NCI-H1105 treated with DMSO at 0.1 percent for 48 hours (cell line): ENCODE measurements around the gene AOC1.
"Not testable (repeated sequence)": the region's sequence is repeated elsewhere in the genome, so short reads cannot be mapped to it uniquely, and the experiment has no call there.

Experiments
- DNase-seq: peaks from one replicate; lab custom pipeline; 2025; lab: John Stamatoyannopoulos, UW

Gene AOC1

DNA sequence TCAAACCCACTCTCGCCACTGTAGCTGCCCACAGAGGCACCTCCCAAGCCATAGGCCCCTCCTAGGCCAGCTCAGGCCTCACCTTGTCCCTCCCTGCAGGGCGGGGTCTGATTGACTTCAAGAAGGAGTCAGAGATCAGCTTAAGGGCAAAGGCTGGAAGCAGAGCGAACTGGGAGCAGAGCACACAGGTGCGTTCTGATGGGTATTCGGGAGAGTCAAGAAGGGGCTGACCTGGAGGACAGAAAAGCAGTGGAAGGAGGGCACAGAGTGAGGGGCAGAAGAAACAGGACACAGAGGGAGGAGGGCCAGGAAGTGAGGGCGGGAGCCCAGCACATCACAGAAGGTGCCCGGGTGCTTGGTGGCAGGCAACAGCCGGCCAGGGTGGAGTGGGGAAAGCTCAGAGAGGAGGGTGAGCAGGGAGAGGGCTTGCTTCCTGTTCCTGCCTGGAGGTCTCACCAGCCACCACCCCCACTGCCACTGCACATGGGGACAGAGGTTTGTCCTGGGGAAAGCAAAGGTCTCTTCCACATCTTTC is at the start of gene AOC1:
TSS of gene AOC1 (plus strand) at position 147 of the 535 bp plus-strand sequence. CDS start 3,954 bp downstream, outside the sequence.
- DNase-seq, result no peak

- DNase-seq, result no peak
Observed at GRCh38 chr7:150803161-150803860, 49.0 kb upstream of the AOC1 start.

- no peak for DNase-seq
Observed at GRCh38 chr7:150804802-150805201, 47.5 kb upstream of the AOC1 start.

DNA sequence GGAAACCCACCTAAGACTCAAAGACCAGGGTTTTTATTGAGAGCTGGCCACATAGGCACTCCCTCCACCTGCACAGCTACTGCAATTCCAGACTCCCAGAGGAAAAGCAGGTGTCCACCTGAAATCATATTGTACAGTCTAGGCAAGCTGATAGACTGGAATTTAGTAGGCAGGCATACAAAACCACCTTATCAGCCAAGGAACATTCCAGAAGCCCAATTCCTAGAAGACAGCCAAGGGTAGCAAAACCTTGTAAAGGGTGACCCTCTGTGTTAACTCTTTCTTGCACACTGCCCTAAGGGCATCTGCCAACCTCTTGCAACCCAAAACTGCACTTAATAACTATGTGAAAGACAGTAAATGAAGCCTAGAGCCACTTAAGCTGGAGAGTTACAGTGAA is 46.5 kb upstream of the AOC1 start:
- DNase-seq, result no peak

GRCh38 chr7:150806454-150806853 is 45.9 kb upstream of the AOC1 start:
- DNase-seq, result no peak

DNA sequence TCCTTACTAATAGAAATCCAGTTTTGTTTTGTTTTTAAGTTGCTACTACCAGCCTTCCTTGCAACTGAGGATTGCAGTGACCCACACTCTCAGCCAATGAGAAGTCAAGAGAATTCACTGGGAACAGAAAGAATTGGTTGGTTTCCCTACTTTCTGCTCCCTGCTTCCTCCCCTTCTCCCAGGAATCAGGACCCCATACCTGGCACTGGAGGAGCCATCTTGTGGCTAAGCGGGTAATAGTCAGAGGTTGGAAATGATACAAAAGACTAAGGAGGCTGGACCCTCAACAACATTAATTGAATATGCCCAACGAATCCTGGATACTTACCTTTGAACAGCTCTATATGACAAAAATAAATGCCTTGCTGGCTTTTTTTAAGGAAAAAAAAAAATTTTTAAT is 45.5 kb upstream of the AOC1 start:
- no peak for DNase-seq

GRCh38 chr7:150807616-150808438 is 44.5 kb upstream of the AOC1 start:
- DNase-seq, result not testable (repeated sequence)

DNA sequence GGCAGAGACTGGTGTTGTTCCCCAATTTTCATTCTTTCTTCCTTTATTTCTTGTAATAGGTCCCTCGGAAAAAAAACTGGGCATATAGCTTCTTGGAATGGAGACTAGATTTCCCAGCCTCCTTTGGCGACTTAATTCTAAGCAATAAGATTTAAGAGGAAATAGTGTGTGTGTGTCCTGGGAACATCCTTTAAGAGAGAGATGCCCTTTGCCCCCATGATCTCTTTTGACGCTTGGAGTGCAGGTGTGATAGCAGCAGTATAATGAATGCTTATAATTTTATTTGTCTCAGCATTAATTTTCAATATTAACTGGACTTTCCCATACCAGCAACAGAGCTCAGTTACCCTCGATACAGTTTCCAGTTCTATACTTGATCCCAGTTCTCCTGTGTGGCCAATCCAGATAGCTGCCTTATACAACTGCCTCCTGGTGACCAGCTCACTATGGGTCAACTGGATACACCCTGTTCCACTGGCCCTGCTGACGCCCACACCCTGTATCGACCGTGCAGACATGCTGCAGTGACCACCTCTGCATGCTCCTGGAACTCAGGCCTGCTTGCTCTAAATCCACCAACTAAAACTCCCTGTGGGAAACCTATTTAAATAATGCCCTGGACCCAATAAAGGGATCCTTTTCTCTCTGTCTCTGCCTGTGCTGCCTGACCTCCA is 37.9 kb upstream of the AOC1 start:
- no peak for DNase-seq

- no peak for DNase-seq
Observed at GRCh38 chr7:150818971-150819370, 33.3 kb upstream of the AOC1 start.

DNA sequence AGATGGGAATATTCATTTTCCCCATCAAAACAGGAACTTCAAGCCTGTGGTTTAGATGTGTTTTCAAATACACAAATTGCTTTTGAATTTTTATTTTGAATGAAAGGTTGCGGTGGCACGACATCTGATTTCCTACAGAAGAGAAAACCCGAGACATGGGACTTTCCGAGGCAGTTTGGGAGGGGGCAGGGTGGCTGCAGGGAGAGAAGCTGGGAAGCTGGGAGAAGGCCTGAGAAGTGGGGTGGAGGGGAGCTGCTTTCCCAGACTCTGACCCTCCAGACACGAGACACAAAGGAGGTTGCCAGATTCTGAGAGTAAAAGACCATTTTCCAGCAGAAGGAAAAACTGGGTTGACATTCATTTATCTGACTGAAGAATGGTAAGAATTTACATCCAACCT is 32.2 kb upstream of the AOC1 start:
- DNase-seq, result no peak

GRCh38 chr7:150820578-150821198 is 31.6 kb upstream of the AOC1 start:
- no peak for DNase-seq

DNA sequence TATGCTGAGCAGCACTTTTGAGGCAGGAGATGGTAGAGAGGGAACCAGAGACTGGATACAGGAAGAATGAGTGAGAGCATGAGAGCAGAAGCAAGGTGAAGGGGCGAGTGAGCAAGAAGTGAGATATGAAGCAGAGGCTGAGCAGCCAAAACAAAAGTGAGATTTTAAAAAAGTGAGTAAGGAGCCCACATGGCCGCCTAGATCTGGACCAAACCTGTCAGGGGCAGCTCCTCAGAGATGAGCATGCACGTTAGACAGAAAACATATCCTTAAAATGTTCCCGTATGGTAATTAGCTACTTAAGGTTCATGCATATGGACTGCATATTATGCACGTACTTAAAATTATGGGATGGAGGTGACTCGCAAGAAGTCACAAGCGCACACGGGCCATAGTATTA is 29.3 kb upstream of the AOC1 start:
- no peak for DNase-seq

DNA sequence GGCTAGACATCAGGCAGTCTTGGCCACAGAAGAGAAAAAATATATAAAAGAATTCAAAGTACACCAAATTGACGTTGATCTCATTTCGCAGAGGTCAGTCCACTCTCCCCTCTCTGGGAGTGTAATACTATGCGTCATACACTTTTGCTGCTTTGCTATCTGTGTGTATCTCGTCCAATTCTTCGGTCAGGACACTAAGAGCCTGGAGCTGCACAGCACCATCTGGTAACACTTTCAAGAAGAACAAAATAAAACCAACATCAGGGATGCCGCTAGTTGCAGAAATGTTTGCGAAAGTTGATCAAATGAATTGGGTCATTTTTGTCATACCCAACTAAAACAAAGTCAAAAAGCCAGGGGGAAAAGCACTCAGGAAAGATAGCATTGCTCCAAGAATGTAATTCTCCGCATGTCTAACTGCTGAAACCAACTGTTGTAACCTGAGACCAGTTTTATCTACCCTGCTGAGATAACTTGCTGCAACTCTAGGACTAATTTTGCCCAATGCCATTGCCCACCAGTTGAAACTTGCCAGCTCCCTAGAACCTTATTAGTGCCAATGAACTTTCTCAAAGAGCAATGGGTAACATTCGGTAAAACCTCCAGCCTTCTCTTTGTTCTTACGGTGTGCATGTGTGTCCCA is 28.7 kb upstream of the AOC1 start:
- no peak for DNase-seq

GRCh38 chr7:150824379-150825177 is 27.7 kb upstream of the AOC1 start:
- DNase-seq, result no peak

DNA sequence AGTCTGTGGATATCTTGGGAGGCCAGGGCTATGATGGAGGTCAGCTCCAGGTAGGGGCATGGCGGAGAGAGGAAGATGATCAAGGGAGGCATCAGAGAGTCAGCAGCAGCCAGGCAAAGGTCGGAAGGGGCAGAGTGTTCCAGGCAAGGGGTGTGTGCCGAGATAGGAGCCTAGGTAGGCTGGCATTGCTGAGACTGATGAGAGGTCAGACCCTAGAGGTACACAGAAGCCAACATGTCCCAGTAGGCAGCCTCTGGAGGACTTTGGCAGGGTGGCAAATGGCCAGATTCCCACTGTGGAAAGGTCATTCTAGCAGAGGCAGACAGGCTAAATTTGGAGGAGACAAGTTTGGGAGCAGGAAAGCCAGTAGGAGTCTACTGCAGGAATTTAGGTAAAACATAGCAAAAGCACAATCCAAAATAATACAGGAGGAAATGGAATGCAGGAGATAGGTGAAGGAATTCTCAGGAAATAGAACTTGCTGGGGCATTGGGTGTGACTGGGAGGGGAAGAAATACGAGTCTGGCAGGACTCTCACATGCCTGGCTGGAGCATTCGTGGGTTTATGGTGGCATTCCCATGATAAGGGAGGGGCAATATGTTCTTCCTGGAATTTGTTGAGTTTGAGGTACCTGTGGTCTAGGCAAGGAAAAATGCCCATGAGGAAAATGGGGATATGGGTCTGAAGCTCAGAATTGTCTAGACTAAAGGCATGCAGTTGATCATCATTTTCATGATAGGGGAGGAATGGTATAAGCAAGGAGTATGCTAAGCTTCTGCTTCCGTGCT is 26.1 kb upstream of the AOC1 start:
- no peak for DNase-seq

- DNase-seq, result no peak
Observed at GRCh38 chr7:150828384-150828783, 23.9 kb upstream of the AOC1 start.

DNA sequence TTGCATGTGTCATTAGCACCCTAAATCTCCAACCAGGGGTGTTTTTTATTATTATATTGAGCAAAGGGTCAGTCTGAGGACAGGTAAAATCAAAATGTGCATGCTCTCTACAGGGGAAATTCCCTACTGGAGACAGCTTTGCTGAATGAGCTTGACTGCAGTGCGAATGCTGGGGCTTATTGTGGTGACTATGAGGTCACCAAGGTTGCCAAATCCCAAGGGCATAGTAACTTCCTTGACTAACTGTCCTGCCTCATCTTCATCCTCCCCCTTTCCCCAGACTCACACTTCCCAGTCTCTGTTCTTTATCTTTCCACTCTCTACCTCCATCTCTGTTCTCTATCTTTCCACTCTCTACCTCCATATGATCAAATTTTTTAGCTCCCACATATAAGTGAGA is 22.9 kb upstream of the AOC1 start:
- no peak for DNase-seq

GRCh38 chr7:150830937-150831336 is 21.4 kb upstream of the AOC1 start:
- peak; percentile 2 for DNase-seq

- no peak for DNase-seq
Observed at GRCh38 chr7:150831851-150832250, 20.5 kb upstream of the AOC1 start.

- DNase-seq, result no peak
Observed at GRCh38 chr7:150835019-150835418, 17.3 kb upstream of the AOC1 start.
